HG03469 (cell line): ENCODE measurements around the gene ERCC5.

Experiments
- ATAC-seq: cut with Tn5 transposase; IDR thresholded peaks from one replicate; pipeline ENCODE4 v1.9.1; 2021; ENCODE audit warnings: mild to moderate bottlenecking, moderate library complexity, moderate number of reproducible peaks; ENCODE audit not compliant: unreplicated experiment

ERCC5 gene

DNA sequence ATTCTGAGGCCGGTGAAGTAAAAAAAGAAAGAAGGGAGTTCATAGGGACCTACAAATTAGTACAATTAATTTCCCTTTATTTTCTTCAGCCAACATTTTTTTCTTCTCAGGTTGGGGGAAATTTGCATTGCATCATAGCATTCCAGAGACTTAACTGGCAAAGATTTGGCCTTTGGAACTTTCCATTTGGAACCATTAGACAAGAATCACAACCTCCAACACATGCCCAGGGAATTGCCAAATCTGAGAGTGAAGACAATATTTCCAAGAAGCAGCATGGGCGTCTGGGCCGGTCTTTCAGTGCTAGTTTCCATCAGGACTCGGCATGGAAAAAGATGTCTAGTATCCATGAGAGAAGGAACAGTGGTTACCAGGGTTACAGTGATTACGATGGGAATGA lies 6.4 kb upstream of the ERCC5 start:
- ATAC-seq: no peak

DNA sequence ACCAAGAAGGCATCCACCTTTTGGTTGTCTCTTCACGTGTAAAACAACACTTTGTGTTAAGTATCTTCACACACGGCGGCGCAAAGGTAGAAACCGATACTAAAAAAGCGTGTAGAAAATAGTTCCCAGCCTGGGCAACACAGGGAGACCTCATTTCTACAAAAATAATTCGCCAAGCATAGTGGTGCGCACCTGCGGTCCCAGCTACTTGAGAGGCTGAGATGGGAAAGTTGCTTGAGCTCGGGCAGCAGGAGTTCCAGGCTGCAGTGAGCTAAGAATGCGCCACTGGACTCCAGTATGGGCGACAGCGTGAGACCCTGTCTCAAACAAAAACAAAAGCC lies 573 bp upstream of the ERCC5 start:
- ATAC-seq: peak; percentile 7

DNA sequence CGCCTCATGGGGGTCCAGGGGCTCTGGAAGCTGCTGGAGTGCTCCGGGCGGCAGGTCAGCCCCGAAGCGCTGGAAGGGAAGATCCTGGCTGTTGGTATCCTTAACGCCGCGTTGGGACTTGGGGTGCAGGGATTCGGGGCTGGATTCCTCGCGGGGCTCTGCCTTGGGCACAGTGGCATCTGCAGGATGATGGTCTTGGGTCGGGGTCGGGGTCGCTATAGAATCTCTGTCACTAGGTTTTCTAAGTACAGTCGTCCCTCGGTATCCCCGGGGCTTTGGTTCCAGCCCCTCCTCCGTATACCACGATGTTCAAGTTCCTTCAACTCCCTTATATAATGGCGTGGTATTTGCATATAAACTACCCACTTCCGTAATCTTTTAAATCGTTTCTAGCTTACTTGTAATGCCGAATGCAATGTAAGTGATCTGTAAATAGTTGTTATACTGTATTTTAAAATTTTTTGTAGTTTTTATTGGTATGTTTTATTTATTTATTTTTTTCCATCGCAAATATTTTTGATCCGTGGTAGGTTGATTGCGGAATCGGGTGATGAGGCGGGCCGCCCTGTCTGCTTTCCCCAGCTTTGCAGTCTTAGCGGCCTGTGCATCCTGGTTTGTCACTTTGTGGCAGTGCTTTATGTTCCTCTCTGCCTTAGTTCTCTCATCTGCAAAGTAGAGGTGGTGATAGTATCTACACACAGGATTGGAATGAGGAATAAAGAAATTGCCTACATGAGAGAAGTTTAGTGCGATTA lies 606 bp downstream of the ERCC5 start:
- peak; percentile 24 for ATAC-seq

DNA sequence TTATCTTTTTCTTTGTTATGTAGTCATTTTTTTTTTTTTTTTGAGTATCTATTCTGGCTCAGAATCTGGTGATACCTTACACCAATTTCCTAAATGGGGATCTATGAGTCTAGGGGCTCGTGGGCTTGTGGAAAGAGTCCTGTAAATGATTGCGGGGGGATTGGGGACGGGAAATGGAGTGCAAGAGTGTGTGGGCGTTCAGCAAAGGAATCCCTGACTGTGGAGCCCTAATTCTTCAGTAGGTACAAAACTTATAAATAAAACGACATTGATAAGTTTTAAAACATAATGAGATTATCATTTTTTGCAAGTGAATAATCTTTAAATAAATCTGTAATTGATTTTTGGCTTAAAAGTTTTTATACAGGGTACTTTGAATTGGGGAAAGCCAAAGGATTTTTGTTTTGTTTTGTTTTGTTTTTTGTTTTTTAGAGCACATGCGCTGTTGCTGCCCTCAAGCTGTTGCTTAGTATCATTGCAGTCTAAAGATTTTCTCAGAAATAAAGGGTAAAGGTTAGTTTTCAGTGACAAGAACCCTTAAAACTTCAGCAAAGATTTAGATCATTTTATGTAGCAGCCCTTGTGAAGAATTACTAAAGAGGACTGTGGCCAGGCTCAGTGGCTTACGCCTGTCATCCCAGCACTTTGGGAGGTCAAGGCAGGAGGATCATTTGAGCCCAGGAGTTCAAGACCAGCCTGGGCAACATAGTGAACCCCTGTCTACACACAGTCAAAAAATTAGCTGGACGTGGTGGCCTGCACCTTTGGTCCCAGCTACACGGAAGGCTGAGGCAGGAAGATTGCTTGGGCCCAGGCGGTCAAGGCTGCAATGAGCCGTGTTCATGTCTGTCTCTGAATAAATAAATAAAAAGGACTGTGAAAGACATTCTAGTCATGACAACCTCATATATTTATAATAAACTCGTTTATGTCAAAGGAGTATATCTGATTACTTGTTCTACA lies 1.7 kb downstream of the ERCC5 start:
- ATAC-seq: no peak

DNA sequence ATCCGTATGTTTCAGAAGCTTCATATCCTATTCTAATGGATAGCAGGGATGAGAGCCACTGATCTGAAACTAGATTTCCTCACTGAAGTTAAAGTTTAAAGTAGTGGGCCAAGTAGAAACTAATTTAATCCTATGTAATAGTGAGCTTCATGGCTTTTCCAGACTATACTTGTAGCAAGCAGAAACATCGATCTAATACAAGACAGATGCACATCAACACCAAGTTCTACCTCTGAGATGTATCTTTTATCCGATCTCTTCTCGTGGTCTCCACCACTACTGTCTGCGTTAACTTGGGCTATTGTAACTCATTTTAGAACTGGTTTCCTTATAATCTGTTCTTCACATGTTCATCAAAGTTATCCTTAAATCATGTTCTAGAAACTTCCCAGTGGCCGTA lies 3.1 kb downstream of the ERCC5 start:
- no peak for ATAC-seq

DNA sequence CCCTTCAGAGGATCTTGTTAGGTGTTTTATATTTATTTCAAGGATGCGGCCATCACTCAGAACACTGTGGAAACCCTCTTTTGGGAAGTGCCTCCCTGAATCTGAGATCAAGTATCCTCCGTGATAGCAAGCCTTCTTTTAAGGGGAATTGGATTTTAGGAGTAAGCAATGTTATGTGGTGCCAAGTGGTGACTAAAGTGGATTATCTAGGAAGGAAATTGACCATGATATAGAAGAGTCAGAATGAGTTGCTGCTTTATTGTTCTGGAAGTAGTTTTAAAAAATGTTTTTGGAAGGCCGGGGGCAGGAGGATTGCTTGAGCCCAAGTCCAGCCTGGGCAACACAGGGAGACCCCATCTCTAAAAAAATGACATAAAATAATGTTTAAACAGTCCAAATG lies 6.7 kb downstream of the ERCC5 start:
- ATAC-seq: no peak

DNA sequence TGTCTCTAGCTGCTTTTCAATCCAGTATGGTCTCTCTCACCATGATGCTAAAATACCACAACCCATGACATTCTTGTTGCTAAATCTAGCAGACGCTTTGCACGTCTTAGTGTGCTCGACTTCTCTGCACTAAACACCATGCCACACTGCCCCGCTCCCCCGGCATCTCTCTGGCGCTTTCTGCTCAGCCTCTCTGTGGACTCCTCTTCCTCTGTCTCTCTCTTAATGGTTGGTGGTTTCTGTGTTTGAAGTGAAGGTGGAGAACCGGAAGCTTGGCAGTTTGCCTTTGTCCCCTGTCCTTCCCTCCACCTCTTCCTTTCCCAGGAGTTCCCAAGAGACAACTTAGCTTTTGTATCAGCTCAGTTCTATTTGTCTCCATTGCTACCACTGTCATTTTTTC lies 8.8 kb downstream of the ERCC5 start:
- ATAC-seq: no peak

DNA sequence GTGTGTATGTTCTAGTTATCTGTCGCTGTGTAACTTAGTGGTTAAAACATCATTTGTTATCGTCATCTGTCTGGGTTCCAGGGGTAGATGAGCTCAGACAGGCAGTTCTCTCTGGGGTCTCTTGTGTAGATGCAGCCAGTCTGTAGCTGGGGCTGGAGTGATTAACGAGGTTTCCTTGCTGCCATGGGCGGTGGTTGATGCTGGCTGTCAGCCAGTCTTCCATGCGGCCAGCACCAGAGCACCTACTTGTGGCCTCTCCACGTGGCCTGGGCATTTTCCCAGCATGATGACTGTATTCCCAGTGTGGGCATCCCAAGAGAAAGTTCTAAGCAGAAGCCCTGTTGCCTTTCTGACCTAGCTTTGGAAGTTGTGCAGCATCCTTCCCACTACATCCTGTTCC lies 10.7 kb downstream of the ERCC5 start:
- ATAC-seq: no peak

DNA sequence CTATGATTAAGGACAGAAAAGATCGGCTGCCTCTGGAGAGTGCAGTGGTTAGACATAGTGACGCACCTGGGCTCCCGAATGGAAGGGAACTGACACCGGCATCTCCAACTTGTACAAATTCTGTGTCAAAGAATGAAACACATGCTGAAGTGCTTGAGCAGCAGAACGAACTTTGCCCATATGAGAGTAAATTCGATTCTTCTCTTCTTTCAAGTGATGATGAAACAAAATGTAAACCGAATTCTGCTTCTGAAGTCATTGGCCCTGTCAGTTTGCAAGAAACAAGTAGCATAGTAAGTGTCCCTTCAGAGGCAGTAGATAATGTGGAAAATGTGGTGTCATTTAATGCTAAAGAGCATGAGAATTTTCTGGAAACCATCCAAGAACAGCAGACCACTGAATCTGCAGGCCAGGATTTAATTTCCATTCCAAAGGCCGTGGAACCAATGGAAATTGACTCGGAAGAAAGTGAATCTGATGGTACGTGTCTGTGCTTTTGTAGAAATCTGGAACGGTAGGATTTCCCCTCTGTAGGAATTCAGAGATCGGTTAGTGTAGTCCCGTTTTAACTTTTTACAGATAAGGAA lies 16.9 kb downstream of the ERCC5 start:
- no peak for ATAC-seq

DNA sequence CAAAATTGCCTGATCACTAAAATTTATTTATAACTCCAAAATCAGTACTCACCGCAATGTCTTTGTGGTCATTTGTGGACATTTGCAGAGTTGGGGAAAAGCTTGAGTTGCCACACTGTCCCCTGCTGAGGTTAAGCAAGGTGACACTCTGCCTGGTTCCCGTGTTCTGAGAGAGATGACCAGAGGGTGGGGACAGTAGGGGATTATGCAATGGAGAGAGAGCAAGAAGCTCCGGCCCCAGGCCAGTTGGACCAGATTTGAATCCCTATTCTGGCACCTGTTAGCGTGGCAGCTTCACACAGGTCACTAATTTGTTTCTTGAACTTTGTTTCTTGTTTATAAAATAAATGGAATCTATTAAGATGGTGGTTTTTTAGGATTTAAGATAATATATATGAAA lies 17.8 kb downstream of the ERCC5 start:
- ATAC-seq: no peak

DNA sequence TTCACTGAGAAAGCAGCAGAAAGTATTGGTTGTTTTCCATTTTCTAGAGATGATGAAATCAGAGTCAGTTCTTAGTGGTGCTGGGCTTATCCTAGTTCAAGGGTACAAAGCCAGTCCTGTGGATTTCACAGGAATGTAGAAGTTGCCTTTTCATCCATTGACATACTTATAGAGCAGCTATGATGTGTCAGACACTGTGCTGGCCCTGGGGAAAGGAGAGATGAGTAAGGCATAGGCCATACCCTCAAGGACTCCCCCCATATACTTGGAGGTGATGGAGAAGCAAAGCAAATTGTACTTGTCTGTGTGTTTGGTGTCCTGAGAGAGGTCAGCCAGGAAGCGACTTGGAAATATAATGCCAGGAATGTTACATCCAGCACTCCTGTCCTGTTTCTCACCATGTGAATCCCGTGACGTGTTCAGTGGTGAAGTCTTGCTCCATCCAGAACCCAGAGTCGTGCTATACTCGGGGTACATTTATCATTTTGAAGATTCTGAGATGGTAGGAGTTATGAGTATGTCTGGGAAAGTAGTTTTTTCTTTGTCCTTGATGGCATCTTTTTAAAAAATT lies 22.6 kb downstream of the ERCC5 start:
- ATAC-seq: no peak

DNA sequence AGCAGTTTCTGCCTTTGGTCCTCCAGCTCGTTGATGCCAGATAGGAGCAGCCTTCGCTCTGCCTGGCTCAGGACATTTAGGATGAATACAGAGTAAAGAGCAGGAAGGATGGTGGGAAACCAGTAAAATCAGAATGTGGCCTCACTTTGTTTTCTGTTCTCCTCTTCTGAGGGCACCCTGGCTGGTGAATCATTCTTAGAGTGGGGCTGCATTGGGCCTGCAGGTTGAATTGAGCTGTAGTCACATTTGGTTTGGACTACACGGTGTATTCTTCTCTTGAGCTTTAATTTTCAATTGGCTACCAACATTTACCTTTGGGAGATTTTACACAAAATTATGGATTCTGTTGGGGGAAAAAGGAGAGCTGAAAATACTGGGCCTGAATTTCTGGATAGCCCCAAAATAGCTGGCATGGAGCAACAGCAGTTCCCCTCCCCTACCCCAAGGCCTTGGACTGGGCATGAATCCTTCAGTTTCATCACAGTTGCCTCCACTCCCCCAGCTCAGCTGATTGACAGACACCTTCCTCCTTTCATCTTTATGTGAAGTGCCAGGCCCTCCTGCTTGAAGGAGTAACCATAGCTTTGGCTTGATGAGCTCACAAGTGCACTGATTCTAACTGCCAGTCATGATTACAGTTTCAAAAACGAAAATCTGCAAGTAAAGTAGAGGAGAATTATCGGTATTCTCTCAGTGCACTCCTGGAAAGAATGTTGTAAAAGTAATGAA lies 24.3 kb downstream of the ERCC5 start:
- ATAC-seq: no peak

DNA sequence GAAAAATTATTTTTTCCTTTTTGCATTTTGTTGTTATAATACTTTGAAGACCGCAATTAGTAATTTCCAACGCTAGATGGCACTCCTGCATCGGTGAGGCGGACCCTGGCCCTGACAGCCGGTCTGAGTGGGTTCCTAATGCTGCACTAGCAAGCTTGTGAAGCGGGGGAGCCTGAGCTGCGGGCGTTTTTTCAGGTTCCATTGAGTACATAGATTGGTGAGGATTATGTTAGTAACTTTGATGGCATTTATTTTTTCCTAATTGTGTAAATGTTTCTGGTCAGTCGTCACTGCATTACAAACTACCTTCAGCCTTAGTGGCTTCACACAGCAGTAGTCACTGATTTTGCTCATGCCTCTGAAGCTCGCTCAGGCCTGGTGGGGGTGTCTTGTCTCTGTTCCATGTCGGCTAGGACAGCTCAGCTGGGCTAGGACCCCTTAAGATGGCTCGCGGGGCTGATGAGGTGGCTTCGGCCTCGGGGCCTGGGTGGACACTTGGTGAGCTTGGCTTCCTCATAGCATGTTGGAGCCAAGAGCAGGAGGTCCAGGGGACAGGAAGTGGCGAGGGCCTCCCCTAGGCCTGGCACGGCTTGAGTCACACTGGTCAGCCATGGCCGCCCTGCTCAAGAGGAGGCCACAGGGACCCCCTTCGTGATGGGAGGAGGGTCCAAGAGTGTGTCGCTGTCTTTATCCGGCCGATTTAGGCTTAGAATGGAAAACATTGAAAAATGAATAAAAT lies 25.0 kb downstream of the ERCC5 start:
- ATAC-seq: peak; percentile 61

DNA sequence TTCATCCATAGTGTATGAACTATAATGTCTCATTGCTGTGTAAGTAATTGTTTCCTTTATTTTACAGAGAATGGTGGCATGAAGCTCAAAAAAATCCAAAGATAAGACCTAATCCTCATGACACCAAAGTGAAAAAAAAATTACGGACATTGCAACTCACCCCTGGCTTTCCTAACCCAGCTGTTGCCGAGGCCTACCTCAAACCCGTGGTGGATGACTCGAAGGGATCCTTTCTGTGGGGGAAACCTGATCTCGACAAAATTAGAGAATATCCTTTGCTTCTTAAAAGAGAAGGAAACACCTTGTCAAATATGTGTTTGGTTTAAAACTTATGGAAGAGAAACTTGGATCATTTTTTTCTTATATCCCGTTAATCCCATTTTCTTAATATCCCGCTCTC lies 26.3 kb downstream of the ERCC5 start:
- no peak for ATAC-seq

DNA sequence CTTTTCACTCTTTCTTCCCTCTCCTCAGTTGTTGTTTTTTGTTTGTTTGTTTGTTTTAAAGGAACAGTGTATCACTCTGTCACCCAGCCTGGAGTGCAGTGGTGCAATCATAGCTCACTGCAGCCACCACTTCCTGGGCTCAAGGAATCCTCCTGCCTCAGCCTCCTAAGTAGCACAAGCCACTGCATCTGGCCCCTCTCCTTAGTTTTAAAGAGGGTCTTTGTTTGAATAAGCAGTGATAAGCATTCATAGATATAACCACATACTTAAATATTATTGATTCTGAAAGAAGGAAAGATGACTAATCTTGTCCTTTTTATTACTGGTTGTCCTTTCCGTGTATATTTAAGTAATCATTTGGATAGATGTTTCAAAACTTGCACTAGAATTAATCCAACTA lies 26.7 kb downstream of the ERCC5 start:
- ATAC-seq: no peak

DNA sequence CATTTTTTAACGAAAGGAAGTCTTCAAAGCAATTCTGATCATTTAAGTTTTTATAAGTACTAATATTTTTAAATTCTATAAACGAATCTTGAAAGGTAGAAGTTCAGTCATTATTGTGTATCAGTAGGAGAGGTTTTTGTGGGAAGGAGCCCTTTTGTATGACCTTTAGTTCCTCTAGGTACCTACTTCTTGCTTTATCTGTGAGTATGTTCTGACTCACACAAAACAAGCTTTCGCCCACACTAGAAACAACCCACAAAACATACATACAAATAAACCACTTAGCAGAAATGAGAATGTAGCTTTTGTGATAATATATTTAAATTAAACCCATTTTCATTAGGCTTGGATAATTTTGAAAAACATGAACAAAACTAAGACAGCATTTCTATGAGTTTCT lies 27.8 kb downstream of the ERCC5 start:
- ATAC-seq: peak; percentile 68

DNA sequence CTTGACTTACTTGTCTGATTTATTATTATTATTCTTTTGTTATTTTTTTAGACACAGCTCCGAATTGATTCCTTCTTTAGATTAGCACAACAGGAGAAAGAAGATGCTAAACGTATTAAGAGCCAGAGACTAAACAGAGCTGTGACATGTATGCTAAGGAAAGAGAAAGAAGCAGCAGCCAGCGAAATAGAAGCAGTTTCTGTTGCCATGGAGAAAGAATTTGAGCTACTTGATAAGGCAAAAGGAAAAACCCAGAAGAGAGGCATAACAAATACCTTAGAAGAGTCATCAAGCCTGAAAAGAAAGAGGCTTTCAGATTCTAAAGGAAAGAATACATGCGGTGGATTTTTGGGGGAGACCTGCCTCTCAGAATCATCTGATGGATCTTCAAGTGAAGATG lies 29.4 kb downstream of the ERCC5 start:
- no peak for ATAC-seq

DNA sequence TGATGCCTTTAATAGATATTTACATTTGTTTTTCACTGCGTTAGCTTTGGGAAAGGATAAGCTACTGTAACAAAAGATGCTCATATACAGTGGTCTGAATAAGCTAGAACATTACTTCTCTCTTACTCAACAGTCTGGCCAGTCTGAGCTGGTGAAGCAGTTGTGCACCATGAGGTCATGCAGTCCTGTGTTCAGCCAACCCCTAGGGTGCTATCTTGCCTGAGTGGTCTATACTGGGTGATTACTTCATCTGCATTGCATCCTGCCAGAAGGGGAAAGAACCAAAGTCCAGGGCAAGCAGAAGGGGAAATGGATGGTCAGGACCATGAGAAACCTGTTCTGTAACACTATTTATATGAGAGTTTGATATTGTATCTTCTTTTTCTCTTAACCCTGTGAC lies 31.5 kb downstream of the ERCC5 start:
- ATAC-seq: no peak

DNA sequence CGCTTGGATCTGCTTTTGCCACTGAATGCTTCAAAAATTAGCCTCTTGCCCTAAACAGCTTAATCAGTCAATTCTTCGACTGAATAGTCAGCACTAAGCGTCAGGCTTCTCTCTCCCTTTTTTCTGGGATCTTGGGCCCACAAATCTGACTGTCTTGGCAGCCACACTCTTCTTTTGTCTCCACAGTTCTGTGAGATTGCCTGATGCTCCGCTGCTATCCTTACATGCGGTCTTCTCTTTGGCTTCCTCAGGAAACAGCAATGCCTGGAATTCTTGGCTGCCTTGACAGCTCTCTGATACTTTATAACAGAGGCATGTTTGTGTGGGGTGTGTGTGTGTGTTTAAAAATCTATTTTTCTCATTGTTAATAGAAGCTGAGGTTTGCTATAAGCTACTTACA lies 32.6 kb downstream of the ERCC5 start:
- no peak for ATAC-seq

DNA sequence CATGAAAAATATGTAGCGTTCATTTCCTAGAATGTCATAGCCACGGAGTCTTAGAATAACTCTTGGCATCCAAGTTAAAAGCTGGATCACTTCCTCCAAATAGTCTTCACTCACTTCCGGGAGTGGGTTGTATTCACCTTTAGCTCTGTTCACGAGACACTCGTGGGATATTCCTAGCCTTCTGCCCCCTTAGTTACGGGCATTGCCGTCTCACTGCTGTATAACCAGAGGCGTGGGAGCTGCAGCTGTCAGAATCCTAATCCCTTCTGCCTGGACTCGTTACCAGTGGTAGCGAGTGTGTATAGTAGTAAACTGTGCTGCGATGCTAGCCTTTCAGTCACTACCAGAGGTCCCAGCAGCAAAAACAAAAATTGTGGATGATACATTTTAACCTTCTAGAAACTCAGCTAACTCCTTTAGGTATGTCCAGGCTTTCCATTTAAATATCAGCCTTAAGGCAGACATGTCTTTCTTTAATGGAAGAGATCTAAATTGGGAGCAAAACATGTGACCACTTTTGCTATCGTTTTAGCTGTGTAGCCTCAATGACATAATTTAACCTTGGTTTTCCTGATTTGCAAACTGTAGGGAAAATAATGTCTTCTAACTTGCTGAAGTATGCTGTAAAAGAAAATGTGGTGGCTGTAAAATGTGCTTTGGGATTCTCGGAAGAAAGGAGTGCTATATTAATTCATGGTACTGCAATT lies 34.1 kb downstream of the ERCC5 start:
- no peak for ATAC-seq
